Measurements from ENCODE around the gene HS3ST5.

- TF ChIP-seq, protein P1, sequence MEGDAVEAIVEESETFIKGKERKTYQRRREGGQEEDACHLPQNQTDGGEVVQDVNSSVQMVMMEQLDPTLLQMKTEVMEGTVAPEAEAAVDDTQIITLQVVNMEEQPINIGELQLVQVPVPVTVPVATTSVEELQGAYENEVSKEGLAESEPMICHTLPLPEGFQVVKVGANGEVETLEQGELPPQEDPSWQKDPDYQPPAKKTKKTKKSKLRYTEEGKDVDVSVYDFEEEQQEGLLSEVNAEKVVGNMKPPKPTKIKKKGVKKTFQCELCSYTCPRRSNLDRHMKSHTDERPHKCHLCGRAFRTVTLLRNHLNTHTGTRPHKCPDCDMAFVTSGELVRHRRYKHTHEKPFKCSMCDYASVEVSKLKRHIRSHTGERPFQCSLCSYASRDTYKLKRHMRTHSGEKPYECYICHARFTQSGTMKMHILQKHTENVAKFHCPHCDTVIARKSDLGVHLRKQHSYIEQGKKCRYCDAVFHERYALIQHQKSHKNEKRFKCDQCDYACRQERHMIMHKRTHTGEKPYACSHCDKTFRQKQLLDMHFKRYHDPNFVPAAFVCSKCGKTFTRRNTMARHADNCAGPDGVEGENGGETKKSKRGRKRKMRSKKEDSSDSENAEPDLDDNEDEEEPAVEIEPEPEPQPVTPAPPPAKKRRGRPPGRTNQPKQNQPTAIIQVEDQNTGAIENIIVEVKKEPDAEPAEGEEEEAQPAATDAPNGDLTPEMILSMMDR (IDR thresholded peaks at IDR 0.05; ENCODE audit: low read depth, low read length), result no peak
- no peak for TF ChIP-seq EZH2phosphoT487 (IDR thresholded peaks at IDR 0.05; ENCODE audit: low read depth)
Observed at GRCh38 chr6:114008331-114008730, 334.5 kb downstream of the HS3ST5 start.

Measured in OCI-LY3 (cell line).